AG04450 (cell line): ENCODE data around the gene PDXDC1. TPM values are rescaled to one million over a fixed set of nuclear protein-coding genes. Genes with fewer than 3 reads are reported as not detected.
"Not testable (repeated sequence)": the region's sequence is repeated elsewhere in the genome, so short reads cannot be mapped to it uniquely, and the experiment has no call there.

ENCODE experiments used
- CTCF ChIA-PET: fragments of 300-600, 350-600 bp; formaldehyde crosslinking; extraction: SDS; loops from one replicate; lab custom pipeline; 2022; ENCODE audit warnings: antibody characterized with exemption, inconsistent platforms; lab: Charles Lee
- POLR2A ChIA-PET: fragments of 350-600 bp; formaldehyde crosslinking; extraction: SDS; loops from one replicate; lab custom pipeline; 2021; ENCODE audit warnings: antibody characterized with exemption, inconsistent platforms; lab: Yijun Ruan, JAX
- DNase-seq: peaks from one replicate; pipeline ENCODE4 v3.0.0-alpha.2; 2011; ENCODE audit warnings: low read depth, low spot score
- H3K27ac ChIP-seq: one replicate; pipeline ENCODE4 v1.5.1; 2012; ENCODE audit warnings: low read depth, low read length, control low read depth
- H3K27me3 ChIP-seq: one replicate; pipeline ENCODE4 v1.6.0; 2012; ENCODE audit warnings: low read length; ENCODE audit not compliant: control insufficient read depth, insufficient read depth
- H3K4me3 ChIP-seq: 2 replicates; pipeline ENCODE4 v1.5.1; 2011; ENCODE audit warnings: mild to moderate bottlenecking, low read depth, low read length, control low read depth
- H3K9me3 ChIP-seq: 2 replicates; pipeline ENCODE4 v1.5.1; 2012; ENCODE audit warnings: low read length; ENCODE audit not compliant: control insufficient read depth, insufficient read depth
- CTCF ChIP-seq: IDR thresholded peaks from 2 replicates; pipeline ENCODE4 v1.5.1; 2011; ENCODE audit warnings: low read depth, low read length, control low read depth, inconsistent platforms
- polyA plus RNA-seq: library from polyadenylated mRNA; depleted of rRNA; stranded (reverse); fragments of >200 nt; gene quantifications from 2 replicates; pipeline ENCODE4 v1.2.3, GENCODE V29; 2011

Gene PDXDC1
- polyA plus RNA-seq, 1 experiment, result 93.9 TPM

DNA sequence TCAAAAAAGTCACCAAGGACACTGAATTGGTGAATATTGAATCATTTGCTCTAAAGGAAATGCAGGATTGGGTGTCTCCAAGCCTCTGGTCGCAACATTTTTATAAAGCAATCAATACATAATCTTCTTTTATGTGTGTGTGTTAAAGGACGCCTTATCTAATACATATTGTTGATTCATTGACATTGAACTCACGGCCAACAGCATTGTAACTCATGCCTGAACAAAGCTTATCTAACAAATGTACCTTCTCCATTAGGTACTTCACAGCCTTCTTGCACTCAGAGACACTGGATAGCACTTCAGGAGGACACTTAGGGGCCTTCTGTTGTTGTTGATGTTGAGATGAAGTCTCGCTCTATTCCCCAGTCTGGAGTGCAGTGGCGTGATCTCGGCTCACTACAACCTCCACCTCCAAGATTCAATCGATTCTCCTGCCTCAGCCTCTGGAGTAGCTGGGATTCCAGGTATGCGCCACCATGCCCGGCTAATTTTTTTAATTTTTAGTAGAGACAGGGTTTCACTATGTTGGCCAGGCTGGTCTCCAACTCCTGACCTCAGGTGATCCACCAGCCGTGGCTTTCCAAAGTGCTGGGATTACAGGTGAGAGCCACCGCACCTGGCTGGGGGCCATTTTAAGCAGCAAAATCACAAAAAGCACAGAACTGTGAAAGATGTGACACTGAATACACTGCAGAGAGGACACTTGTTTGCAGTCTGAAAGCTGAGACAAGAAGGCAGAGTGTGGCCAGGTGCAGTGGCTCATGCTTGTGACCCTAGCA lies 13.2 kb upstream of the PDXDC1 start:
- no peak for DNase-seq
- Histone ChIP-seq H3K27me3 (peaks cover 16% of the 10 kb centered on the region), H3K27ac (no peak overlapping the region), H3K9me3 (peaks cover 15% of the 10 kb centered on the region), H3K4me3 (no peak overlapping the region)
- POLR2A ChIA-PET, result no interaction called here
- no peak for TF ChIP-seq CTCF
- CTCF ChIA-PET, result interaction anchor here (0.8 kb wide), 1 partner anchor 13 kb away, joined by 4 read pairs; the partner anchor contains the start of gene PDXDC1

GRCh38 chr16:14963281-14964173 lies 11.3 kb upstream of the PDXDC1 start:
- H3K4me3 ChIP-seq, result no peak overlapping the region
- ChIA-PET CTCF (interaction anchor here (0.7 kb wide), 1 partner anchor 33 kb away, joined by 10 read pairs; no protein-coding TSS in a partner anchor), POLR2A (no interaction called here)
- no peak overlapping the region for H3K27ac ChIP-seq
- H3K9me3 ChIP-seq, result peaks cover 11% of the 10 kb centered on the region
- no peak for DNase-seq
- H3K27me3 ChIP-seq, result peaks cover 16% of the 10 kb centered on the region
- no peak for TF ChIP-seq CTCF

DNA sequence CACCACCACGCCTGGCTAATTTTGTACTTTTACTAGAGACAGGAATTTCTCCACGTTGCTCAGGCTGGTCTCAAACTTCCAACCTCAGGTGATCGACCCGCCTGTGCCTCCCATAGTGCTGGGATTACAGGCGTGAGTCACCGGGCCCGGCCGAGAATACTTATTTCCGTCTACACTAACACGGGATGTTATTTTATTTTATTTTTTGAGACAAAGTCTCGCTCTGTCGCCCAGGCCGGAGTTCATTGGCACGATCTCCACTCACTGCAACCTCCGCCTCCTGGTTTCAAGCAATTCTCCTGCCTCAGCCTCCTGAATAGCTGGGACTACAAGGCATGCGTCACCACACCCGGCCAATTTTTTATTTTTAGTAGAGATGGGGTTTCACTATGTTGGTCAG lies 9.5 kb upstream of the PDXDC1 start:
- Histone ChIP-seq H3K27ac (no peak overlapping the region), H3K4me3 (no peak overlapping the region), H3K9me3 (peaks cover 11% of the 10 kb centered on the region), H3K27me3 (peaks cover 16% of the 10 kb centered on the region)
- ChIA-PET CTCF (no interaction called here), POLR2A (no interaction called here)
- DNase-seq, result no peak
- no peak for TF ChIP-seq CTCF

DNA sequence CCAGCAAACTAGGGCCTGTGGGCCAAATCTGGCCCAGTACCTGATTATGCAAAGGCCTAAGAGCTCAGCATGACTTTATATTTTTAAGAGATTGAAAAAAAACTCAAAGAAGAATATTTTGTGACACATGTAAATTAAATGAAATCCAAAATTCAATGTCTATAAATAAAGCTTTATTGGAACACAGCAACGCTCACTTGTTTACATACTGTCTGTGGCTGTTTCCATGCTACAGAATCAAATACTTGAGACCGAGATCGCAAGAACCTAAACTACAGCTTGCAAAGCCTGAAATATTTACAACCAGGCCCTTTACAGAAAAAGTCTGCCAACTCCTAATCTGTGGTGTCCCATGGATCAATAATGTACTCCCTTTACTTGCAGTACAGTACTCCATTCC lies 5.0 kb upstream of the PDXDC1 start:
- H3K27ac ChIP-seq, H3K4me3 ChIP-seq, POLR2A ChIA-PET, DNase-seq, H3K9me3 ChIP-seq, CTCF ChIA-PET, H3K27me3 ChIP-seq: not testable (repeated sequence)

- DNase-seq, H3K9me3 ChIP-seq, CTCF ChIA-PET, H3K27me3 ChIP-seq, POLR2A ChIA-PET, H3K27ac ChIP-seq, H3K4me3 ChIP-seq: not testable (repeated sequence)
Observed at GRCh38 chr16:14971621-14972228, 3.1 kb upstream of the PDXDC1 start.

DNA sequence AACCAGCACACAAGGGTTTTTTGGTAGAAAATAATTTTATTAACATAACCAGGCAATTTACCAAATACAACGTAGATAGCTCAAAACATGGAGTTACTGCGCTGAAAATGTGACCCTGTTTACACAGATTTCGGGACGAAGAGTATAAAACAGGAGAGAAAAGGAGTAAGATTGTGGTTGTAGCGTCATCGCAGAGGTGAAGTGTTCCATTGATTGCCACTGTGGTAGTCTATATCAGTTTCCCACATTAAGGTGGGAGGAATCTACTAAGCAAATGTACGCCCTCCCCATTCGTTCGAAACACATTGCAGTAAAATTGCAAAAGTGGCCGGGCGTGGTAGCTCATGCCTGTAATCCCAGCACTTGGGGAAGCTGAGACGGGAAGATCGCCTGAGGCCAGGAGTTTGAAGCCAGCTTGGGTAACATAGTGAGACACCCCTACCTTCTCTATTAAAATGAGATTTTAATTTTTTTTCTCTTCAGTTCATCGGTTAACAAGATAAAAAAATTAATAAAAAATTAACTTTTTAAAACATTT lies 972 bp upstream of the PDXDC1 start:
- CTCF ChIA-PET, H3K27me3 ChIP-seq, H3K9me3 ChIP-seq, POLR2A ChIA-PET, H3K27ac ChIP-seq, DNase-seq: not testable (repeated sequence)
- H3K4me3 ChIP-seq, result peak overlapping the region; percentile 81

DNA sequence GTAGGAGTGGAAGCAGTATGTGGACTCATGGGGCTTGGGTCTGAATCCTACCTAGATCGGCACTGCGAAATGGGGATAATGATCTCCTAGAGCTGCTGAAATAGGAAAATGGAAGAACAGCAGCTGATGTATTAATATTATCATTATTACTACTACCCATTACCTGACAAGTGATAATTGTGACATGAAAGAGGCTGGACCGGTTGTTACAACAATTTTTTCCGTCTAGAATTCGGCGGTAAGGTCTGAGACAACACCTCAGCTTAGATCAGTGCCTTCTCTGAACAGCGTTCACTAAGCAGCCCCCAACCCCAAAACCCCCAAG lies 533 bp upstream of the PDXDC1 start:
- H3K4me3 ChIP-seq, result peak overlapping the region; percentile 81
- H3K27ac ChIP-seq, CTCF ChIA-PET, H3K9me3 ChIP-seq, H3K27me3 ChIP-seq, DNase-seq: not testable (repeated sequence)
- POLR2A ChIA-PET, result interaction anchor here (0.6 kb wide), 1 partner anchor 20 kb away, joined by 8 read pairs; no protein-coding TSS in a partner anchor

GRCh38 chr16:14975418-14976194 lies 780 bp downstream of the PDXDC1 start:
- H3K9me3 ChIP-seq, DNase-seq, H3K27me3 ChIP-seq, POLR2A ChIA-PET: not testable (repeated sequence)
- peak overlapping the region; percentile 81 for H3K4me3 ChIP-seq
- CTCF ChIA-PET, result interaction anchor here (0.8 kb wide), 1 partner anchor 13 kb away, joined by 4 read pairs; no protein-coding TSS in a partner anchor
- peak overlapping the region; percentile 12 for H3K27ac ChIP-seq
